Measurements from ENCODE around the gene EGFL6. TPM values are rescaled to one million over a fixed set of nuclear protein-coding genes. Genes with fewer than 3 reads are reported as not detected.

The EGFL6 gene, protein sequence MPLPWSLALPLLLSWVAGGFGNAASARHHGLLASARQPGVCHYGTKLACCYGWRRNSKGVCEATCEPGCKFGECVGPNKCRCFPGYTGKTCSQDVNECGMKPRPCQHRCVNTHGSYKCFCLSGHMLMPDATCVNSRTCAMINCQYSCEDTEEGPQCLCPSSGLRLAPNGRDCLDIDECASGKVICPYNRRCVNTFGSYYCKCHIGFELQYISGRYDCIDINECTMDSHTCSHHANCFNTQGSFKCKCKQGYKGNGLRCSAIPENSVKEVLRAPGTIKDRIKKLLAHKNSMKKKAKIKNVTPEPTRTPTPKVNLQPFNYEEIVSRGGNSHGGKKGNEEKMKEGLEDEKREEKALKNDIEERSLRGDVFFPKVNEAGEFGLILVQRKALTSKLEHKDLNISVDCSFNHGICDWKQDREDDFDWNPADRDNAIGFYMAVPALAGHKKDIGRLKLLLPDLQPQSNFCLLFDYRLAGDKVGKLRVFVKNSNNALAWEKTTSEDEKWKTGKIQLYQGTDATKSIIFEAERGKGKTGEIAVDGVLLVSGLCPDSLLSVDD
- total RNA-seq = not detected
- long read RNA-seq = 0 reads

- intact Hi-C loops (cut with DNase I) = no loop called here
- ATAC-seq (ENCODE audit: poor library complexity) (no peak), DNase-seq (no peak)
Observed at GRCh38 chrX:13569479-13570260, at the start of gene EGFL6. Gene EGFL6, plus strand, starts transcription at chrX:13569601. Its CDS starts 261 bp downstream, at chrX:13569862.

- intact Hi-C loops (cut with DNase I) = no loop called here
- ATAC-seq (ENCODE audit: poor library complexity) (no peak), DNase-seq (no peak)
Observed at GRCh38 chrX:13520351-13520750, 49.0 kb upstream of the EGFL6 start.

DNA sequence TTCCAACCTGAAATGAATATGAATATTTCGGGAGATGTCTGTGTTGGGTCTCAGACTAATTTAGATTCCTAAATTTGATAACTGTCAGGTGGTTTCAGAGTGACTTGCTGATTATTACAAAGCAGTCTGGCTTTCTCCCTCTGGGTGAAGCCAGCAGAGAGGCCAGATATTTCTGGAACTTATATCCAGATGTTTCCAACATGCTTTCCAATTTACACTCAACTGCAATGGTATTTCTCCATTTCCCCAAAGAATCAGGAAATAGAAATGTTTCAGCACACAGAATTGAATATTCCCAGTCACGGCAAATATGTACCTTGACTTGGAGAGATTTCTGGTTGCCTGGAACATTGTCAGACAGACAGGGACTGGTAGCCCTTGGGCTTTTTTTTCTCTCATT, 48.5 kb upstream of the EGFL6 start:
- intact Hi-C loops (cut with DNase I) = no loop called here
- DNase-seq = no peak
- ATAC-seq (ENCODE audit: poor library complexity) = no peak

- no peak for DNase-seq
Observed at GRCh38 chrX:13522811-13523210, 46.6 kb upstream of the EGFL6 start.

DNA sequence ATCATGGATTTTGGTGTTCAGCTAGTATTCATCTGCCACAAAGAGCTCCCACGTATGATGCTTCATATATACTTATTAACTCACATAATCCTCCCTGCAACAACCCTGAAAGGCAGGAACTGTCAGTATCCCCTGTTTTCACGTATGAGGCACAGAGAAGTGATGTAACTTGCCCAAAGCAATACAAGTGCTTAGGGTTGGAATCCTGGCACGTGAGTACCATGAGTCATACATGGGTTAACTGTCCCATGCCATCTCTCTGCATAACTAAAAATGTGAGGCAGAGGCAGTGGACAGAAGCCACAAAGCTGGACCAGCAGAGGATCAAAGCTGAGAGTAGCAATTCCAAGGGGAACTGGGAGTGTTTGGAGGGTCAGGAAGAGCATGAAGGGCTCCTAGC, 35.7 kb upstream of the EGFL6 start:
- ATAC-seq (ENCODE audit: poor library complexity) (no peak), DNase-seq (no peak)
- intact Hi-C loops (cut with DNase I) = no loop called here

More at GRCh38 chrX:13522811-13523210, 46.6 kb upstream of the EGFL6 start:
- intact Hi-C loops (cut with DNase I) = no loop called here
- no peak for ATAC-seq (ENCODE audit: poor library complexity)

DNA sequence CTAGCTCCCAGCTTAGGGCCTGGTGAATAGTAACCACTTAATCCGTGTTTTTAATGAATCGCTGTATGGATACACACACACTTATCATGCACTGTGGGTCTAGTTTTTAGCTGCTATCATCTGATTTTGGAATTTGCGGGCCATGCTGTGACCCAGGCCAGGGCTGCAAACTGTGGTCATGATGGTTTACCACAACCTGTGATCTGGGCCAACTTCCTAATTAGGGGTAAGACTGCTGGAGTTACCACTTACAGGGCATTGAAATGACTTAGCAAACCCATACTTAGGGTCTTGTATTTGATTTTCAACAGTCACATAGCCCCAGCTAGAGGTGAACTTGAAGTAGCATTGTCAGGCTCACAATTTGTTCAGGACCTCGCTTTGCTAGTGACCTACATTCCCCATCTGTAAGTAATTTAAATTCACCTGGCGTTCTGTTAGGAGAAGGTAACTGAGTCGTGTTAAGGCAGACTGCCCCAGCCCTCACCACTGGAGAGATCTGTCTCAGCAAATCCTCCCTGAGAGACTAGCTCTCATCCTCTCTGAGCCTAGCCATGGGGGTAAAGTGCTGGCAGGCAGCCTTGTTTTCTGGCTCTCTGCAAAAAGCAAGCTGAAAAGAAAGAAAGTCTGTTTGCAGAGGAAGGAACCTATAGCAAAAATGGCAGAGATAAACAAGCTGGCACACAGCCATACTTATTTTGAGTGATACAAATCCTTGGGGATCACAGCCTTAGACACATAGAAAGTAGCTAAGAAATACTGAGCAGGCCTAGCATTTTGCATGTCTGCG, 33.8 kb upstream of the EGFL6 start:
- intact Hi-C loops (cut with DNase I) = no loop called here

DNA sequence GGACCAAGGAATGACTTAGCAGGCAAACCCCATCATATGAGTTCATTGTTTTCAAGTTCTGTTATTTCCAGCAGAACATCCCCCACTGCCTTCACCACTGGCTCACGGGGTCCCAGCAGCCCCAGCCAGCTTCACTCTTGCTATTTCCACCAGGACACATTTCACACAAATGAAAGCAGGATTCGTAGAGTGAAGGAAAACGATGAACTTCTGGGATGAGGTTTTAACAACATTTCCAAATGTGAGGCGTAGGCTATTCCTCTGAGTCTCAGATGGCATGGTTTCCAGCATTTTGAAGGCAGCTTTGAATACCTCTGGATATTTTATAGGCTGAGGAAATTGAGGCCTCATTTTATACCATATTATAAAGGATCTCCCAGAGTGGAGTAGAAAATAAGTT, 32.9 kb upstream of the EGFL6 start:
- intact Hi-C loops (cut with DNase I) = no loop called here
- DNase-seq = no peak
- no peak for ATAC-seq (ENCODE audit: poor library complexity)

More for the DNA sequence above, 33.8 kb upstream of the EGFL6 start:
- no peak for ATAC-seq (ENCODE audit: poor library complexity)
- no peak for DNase-seq

DNA sequence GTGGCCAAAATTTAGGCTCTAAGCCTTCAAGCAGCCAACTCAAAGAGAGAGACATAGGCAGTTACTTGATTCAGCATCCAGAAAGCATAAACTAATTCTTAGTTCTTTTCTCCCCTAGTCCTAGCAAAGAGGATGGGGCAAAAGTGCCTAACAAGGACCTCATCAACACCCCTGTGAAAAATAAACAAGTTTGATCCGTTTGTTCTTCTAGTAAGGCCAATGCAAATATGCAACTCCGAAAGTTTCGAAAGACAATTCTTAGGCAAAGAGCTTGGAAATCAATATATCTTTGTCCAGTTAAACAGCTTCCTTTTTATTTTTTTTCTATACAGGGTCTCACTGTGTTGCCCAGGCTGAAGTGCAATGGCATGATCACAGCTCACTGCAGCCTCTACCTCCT, 31.0 kb upstream of the EGFL6 start:
- intact Hi-C loops (cut with DNase I) = no loop called here
- DNase-seq (no peak), ATAC-seq (ENCODE audit: poor library complexity) (no peak)

GRCh38 chrX:13540602-13541001, 28.8 kb upstream of the EGFL6 start:
- DNase-seq = no peak
- intact Hi-C loops (cut with DNase I) = no loop called here
- ATAC-seq (ENCODE audit: poor library complexity) = no peak

DNA sequence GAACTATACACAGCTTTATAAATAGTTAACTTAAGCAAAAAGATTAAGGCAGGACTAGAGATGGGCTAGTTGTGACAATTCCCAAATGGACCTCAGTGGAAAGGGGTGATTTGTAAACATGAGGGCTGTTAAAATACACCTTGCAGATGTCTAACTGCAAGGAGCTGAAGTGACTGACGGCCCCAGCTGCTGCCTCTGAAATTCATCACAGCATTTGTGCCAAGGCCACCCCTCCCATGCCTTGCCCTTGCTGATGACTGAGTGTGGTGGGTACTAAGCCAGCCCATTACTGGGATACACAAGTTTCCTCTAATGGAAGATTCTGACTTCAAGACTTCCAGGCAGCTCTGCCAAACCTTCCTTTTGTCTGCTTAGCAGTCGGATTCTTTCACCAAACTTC, 23.7 kb upstream of the EGFL6 start:
- intact Hi-C loops (cut with DNase I) = no loop called here
- DNase-seq (no peak), ATAC-seq (ENCODE audit: poor library complexity) (no peak)

DNA sequence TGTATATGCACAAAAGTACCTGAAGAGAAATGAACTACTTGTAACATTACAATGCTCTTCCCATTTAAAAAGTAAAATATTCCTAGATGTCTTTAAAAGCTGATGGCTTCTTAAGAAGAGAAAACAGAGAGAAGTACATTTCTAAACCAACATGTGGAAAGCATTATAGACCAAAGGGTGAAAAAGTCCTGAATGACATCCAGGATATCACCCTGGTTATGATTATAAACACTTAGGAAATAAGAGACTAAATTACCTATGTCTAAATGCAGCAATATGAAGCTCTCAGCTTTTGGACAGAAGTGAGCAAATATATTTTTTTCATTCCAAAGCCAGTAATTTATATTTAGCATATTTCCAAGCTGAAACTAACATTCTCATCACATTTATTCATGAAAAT, 21.7 kb upstream of the EGFL6 start:
- intact Hi-C loops (cut with DNase I) = no loop called here
- ATAC-seq (ENCODE audit: poor library complexity) (no peak), DNase-seq (no peak)

GRCh38 chrX:13550346-13550745, 19.1 kb upstream of the EGFL6 start:
- DNase-seq = no peak
- ATAC-seq (ENCODE audit: poor library complexity) = no peak
- intact Hi-C loops (cut with DNase I) = no loop called here

GRCh38 chrX:13551610-13552009, 17.8 kb upstream of the EGFL6 start:
- intact Hi-C loops (cut with DNase I) = no loop called here
- DNase-seq (no peak), ATAC-seq (ENCODE audit: poor library complexity) (no peak)

DNA sequence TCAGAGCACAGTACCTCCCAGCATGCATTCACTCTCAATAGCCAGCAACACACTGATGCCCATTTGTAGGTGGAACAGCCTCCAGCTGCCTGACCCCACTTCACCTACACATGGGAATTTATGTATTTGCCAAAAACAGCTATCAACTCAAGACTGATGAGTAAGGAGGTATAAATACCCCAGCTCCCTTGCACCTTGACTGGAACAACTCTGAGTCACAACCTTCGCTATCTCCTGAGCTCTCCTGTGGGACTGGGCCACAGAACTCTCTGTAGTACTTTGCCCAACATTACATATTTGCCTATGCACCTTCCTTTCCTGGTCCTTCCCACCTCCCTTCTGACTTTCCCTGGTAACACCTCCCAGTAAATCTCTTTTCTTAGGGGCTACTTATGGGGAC, 16.5 kb upstream of the EGFL6 start:
- intact Hi-C loops (cut with DNase I) = no loop called here
- no peak for ATAC-seq (ENCODE audit: poor library complexity)

GRCh38 chrX:13565511-13565910, 3.9 kb upstream of the EGFL6 start:
- DNase-seq = no peak
- no peak for ATAC-seq (ENCODE audit: poor library complexity)
- intact Hi-C loops (cut with DNase I) = no loop called here

More for the DNA sequence above, 16.5 kb upstream of the EGFL6 start:
- no peak for DNase-seq

DNA sequence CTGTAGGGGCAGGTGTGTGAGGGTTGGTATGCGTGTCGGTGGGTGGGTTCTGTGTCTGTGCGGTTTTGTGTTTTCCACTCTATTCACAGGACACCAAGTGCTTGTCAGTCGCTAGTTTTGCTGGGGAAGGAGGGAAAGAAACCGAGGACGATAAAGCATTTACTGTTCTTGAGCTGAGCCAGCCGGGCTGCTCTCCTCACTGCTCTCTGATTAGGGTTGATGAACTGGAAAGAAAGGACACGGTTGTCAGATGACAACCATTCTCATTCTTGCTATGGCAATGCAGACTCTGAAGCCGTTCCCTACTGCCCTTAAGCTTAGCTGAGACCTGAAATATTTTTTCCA, 832 bp downstream of the EGFL6 start:
- ATAC-seq (ENCODE audit: poor library complexity) (no peak), DNase-seq (no peak)
- intact Hi-C loops (cut with DNase I) = no loop called here

DNA sequence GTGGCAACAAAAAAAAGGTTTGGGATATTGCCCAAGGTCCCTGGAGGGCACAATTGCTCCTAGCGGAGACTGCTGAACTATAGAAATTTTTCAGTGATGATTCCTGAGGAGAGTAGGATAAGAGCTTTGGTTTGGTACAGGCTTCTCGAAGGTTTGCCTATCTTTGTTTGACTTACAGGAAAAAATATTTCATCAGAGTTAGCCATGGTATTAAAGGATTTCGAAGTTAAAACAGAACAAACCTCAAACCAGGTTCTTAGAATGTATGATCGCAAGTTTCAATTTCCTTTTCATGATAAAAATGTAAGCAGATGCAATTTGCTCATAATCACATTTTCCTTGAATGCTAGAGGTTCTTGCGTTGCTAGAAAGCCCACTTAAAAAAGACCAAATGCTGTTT, 1.7 kb downstream of the EGFL6 start:
- ATAC-seq (ENCODE audit: poor library complexity) (no peak), DNase-seq (no peak)
- intact Hi-C loops (cut with DNase I) = no loop called here

GRCh38 chrX:13574600-13574999, 5.2 kb downstream of the EGFL6 start:
- no peak for DNase-seq
- ATAC-seq (ENCODE audit: poor library complexity) = no peak
- intact Hi-C loops (cut with DNase I) = no loop called here

DNA sequence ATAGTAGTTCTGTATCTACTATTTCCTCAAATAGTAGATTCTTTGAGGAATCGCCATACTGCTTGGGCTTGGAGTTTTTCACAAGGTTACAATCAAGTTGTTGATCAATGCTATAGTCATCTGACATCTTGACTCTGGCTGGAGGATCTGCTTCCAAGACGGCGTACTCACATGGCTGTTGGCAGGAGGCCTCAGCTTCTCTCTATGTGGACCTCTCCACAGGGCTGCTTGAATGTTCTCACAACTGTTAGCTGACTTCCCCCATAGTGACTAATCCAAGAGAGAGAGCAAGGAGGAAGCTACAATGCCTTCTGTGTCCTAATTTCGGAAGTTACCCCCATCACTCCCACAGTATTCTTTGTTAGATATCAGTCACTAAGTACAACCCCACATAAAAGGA, 10.3 kb downstream of the EGFL6 start:
- DNase-seq = no peak
- ATAC-seq (ENCODE audit: poor library complexity) = no peak
- intact Hi-C loops (cut with DNase I) = no loop called here
